Measurements from ENCODE around the gene IFNW1.
A peak's percentile ranks its signal among the peaks of the same experiment; 100 is the strongest.
"Not testable (repeated sequence)": the region's sequence is repeated elsewhere in the genome, so short reads cannot be mapped to it uniquely, and the experiment has no call there.

IFNW1 gene

GRCh38 chr9:21141427-21141882 is at the start of gene IFNW1:
Gene IFNW1, minus strand, starts transcription at chr9:21141832. Its CDS starts 262 bp downstream, at chr9:21141570.
- no peak for DNase-seq (ENCODE audit: low read depth)

- DNase-seq (ENCODE audit: low read depth) = not testable (repeated sequence)
These were observed 45.9 kb upstream of the IFNW1 start, which contains the start of gene IFNA4 for GRCh38 chr9:21187487-21187886. Gene IFNA4, minus strand, starts transcription at chr9:21187587. Its CDS starts 56 bp downstream, at chr9:21187531.

GRCh38 chr9:21182810-21183736 is 41.4 kb upstream of the IFNW1 start:
- DNase-seq (ENCODE audit: low read depth) = not testable (repeated sequence)

- no peak for DNase-seq (ENCODE audit: low read depth)
These were observed 33.0 kb upstream of the IFNW1 start for GRCh38 chr9:21174671-21175070.

- no peak for DNase-seq (ENCODE audit: low read depth)
These were observed 30.5 kb upstream of the IFNW1 start for GRCh38 chr9:21172156-21172555.

- no peak for DNase-seq (ENCODE audit: low read depth)
These were observed 29.7 kb upstream of the IFNW1 start for GRCh38 chr9:21171351-21171750.

- not testable (repeated sequence) for DNase-seq (ENCODE audit: low read depth)
These were observed 24.9 kb upstream of the IFNW1 start, which contains the start of gene IFNA21 for GRCh38 chr9:21166560-21166959. Gene IFNA21, minus strand, starts transcription at chr9:21166660. Its CDS starts 48 bp downstream, at chr9:21166612.

GRCh38 chr9:21165516-21165915 is 23.9 kb upstream of the IFNW1 start:
- DNase-seq (ENCODE audit: low read depth) = no peak

- DNase-seq (ENCODE audit: low read depth) = no peak
These were observed 18.5 kb upstream of the IFNW1 start for GRCh38 chr9:21160178-21160577.

GRCh38 chr9:21155501-21155900 is 13.9 kb upstream of the IFNW1 start:
- DNase-seq (ENCODE audit: low read depth) = no peak

- DNase-seq (ENCODE audit: low read depth) = peak; percentile 39
These were observed 12.5 kb upstream of the IFNW1 start for GRCh38 chr9:21154018-21154608.

GRCh38 chr9:21153336-21154017 is 11.8 kb upstream of the IFNW1 start:
- DNase-seq (ENCODE audit: low read depth) = peak; percentile 22

- DNase-seq (ENCODE audit: low read depth) = no peak
These were observed 3.0 kb upstream of the IFNW1 start for GRCh38 chr9:21144603-21145002.

GRCh38 chr9:21137020-21137419 is 4.6 kb downstream of the IFNW1 start:
- DNase-seq (ENCODE audit: low read depth) = no peak

GRCh38 chr9:21135736-21136135 is 5.9 kb downstream of the IFNW1 start:
- DNase-seq (ENCODE audit: low read depth) = no peak

GRCh38 chr9:21128186-21128585 is 13.4 kb downstream of the IFNW1 start:
- DNase-seq (ENCODE audit: low read depth) = not testable (repeated sequence)

GRCh38 chr9:21121595-21122251 is 19.9 kb downstream of the IFNW1 start:
- no peak for DNase-seq (ENCODE audit: low read depth)

GRCh38 chr9:21121079-21121478 is 20.6 kb downstream of the IFNW1 start:
- DNase-seq (ENCODE audit: low read depth) = no peak

- no peak for DNase-seq (ENCODE audit: low read depth)
These were observed 22.4 kb downstream of the IFNW1 start for GRCh38 chr9:21119093-21119770.

GRCh38 chr9:21114311-21114710 is 27.3 kb downstream of the IFNW1 start:
- DNase-seq (ENCODE audit: low read depth) = no peak

Data from HS-5 (cell line).